IMR-90 (cell line): ENCODE measurements around the gene NCOA5. TPM values are rescaled to one million over a fixed set of nuclear protein-coding genes. Genes with fewer than 3 reads are reported as not detected.

Experiments
- ATAC-seq: fragments of 200-7000 bp; cut with Tn5 transposase; 2 replicates; pipeline ENCODE4 v1.9.1; 2020; ENCODE audit warnings: low read depth, mild to moderate bottlenecking, moderate library complexity
- BruUV-seq: library from RNA; stranded (reverse); fragments of 400-500 nt; replicated peaks from 2 replicates; lab custom pipeline; 2021; lab: Mats Ljungman, UMichigan
- CTCF ChIA-PET: fragments of 300-600 bp; formaldehyde crosslinking; extraction: SDS; loops from one replicate; lab custom pipeline; 2021; ENCODE audit warnings: antibody characterized with exemption; lab: Yijun Ruan, JAX
- POLR2A ChIA-PET: fragments of 300-600 bp; sonication (Branson Sonifier 250); formaldehyde crosslinking; loops from one replicate; lab custom pipeline; 2022; ENCODE audit warnings: antibody characterized with exemption; ENCODE audit not compliant: unreplicated experiment; lab: Charles Lee
- DNase-seq: peaks from one replicate; pipeline ENCODE4 v3.0.0; 2013
- H2AFZ ChIP-seq: replicated peaks from 2 replicates; pipeline ENCODE3; 2013; ENCODE audit warnings: low read length, mild to moderate bottlenecking; ENCODE audit not compliant: poor library complexity
- H2AK5ac ChIP-seq: 2 replicates; pipeline ENCODE4 v1.6.1; 2013; ENCODE audit warnings: low read depth, low read length, inconsistent platforms
- H2AK9ac ChIP-seq: replicated peaks from 2 replicates; pipeline ENCODE3; 2013; ENCODE audit warnings: mild to moderate bottlenecking, low read depth, low read length, moderate library complexity; ENCODE audit not compliant: poor library complexity
- H2BK120ac ChIP-seq: 2 replicates; pipeline ENCODE4 v1.6.1; 2013; ENCODE audit warnings: low read depth, low read length, inconsistent platforms
- H2BK15ac ChIP-seq: 3 replicates; pipeline ENCODE4 v1.6.1; 2013; ENCODE audit warnings: low read depth, low read length, inconsistent platforms
- H2BK20ac ChIP-seq: 2 replicates; pipeline ENCODE4 v1.6.1; 2013; ENCODE audit warnings: low read depth, mild to moderate bottlenecking, inconsistent platforms, low read length, moderate library complexity
- H2BK5ac ChIP-seq: 2 replicates; pipeline ENCODE4 v1.6.1; 2013; ENCODE audit warnings: mild to moderate bottlenecking, low read depth, low read length, inconsistent platforms; ENCODE audit not compliant: poor library complexity, severe bottlenecking
- H3K14ac ChIP-seq: replicated peaks from 2 replicates; pipeline ENCODE4 v1.6.1; 2013; ENCODE audit warnings: low read depth, low read length, inconsistent platforms
- H3K18ac ChIP-seq: 2 replicates; pipeline ENCODE4 v1.6.1; 2013; ENCODE audit warnings: low read depth, low read length, control low read depth
- H3K23ac ChIP-seq: 2 replicates; pipeline ENCODE4 v1.6.1; 2013; ENCODE audit warnings: low read depth, low read length, inconsistent platforms
- H3K27ac ChIP-seq: 2 replicates; pipeline ENCODE4 v1.5.1; 2013; ENCODE audit warnings: mild to moderate bottlenecking, control low read depth, low read length; ENCODE audit not compliant: insufficient read depth
- H3K27me3 ChIP-seq: 2 replicates; pipeline ENCODE4 v1.6.1; 2013; ENCODE audit warnings: low read length; ENCODE audit not compliant: control insufficient read depth, insufficient read depth
- H3K36me3 ChIP-seq: 2 replicates; pipeline ENCODE4 v1.6.1; 2013; ENCODE audit warnings: low read length, mixed read lengths; ENCODE audit not compliant: control insufficient read depth, insufficient read depth
- H3K4ac ChIP-seq: 2 replicates; pipeline ENCODE4 v1.6.1; 2013; ENCODE audit warnings: low read depth, low read length, inconsistent platforms
- H3K4me1 ChIP-seq: 2 replicates; pipeline ENCODE4 v1.6.1; 2013; ENCODE audit warnings: low read length, mixed read lengths; ENCODE audit not compliant: control insufficient read depth, insufficient read depth
- H3K4me2 ChIP-seq: 2 replicates; pipeline ENCODE4 v1.6.1; 2013; ENCODE audit warnings: low read depth, mild to moderate bottlenecking, control low read depth, low read length, moderate library complexity
- H3K4me3 ChIP-seq: 2 replicates; pipeline ENCODE4 v1.5.1; 2013; ENCODE audit warnings: low read depth, mild to moderate bottlenecking, control low read depth, low read length, moderate library complexity; ENCODE audit not compliant: insufficient read depth
- H3K56ac ChIP-seq: 2 replicates; pipeline ENCODE4 v1.6.1; 2013; ENCODE audit warnings: low read length, inconsistent platforms; ENCODE audit not compliant: insufficient read depth; ENCODE audit errors: extremely low read depth
- H3K79me1 ChIP-seq, 2 experiments: 2 replicates each; pipeline ENCODE4 v1.6.1; 2013; ENCODE audit warnings: low read length in 2 of 2, inconsistent platforms in 1 of 2, low read depth in 1 of 2
- H3K9ac ChIP-seq: 2 replicates; pipeline ENCODE4 v1.6.1; 2013; ENCODE audit warnings: low read depth, low read length, control low read depth
- H3K9me1 ChIP-seq: 2 replicates; pipeline ENCODE4 v1.6.1; 2013; ENCODE audit warnings: low read length, inconsistent platforms; ENCODE audit not compliant: insufficient read depth
- H3K9me3 ChIP-seq: 2 replicates; pipeline ENCODE4 v1.6.1; 2013; ENCODE audit warnings: low read length; ENCODE audit not compliant: control insufficient read depth, insufficient read depth
- H4K20me1 ChIP-seq: 2 replicates; pipeline ENCODE4 v1.6.1; 2013; ENCODE audit warnings: low read length, inconsistent platforms; ENCODE audit not compliant: insufficient read depth
- H4K5ac ChIP-seq: 2 replicates; pipeline ENCODE4 v1.6.1; 2013; ENCODE audit warnings: mild to moderate bottlenecking, low read depth, low read length, control low read depth
- H4K8ac ChIP-seq, 2 experiments: 2 replicates each; pipeline ENCODE4 v1.6.1; 2013; ENCODE audit warnings: low read depth in 2 of 2, low read length in 2 of 2, control low read depth in 1 of 2, inconsistent platforms in 1 of 2
- H4K91ac ChIP-seq: 2 replicates; pipeline ENCODE4 v1.6.1; 2013; ENCODE audit warnings: low read depth, low read length, inconsistent platforms; ENCODE audit not compliant: insufficient read depth
- BHLHE40 ChIP-seq: fragments of 150-350 bp; IDR thresholded peaks from 2 replicates; pipeline ENCODE4 v1.6.1; 2016; ENCODE audit warnings: mild to moderate bottlenecking, low read depth, low read length
- CHD1 ChIP-seq: IDR thresholded peaks from 2 replicates; pipeline ENCODE4 v1.6.1; 2012; ENCODE audit warnings: low read depth, low read length, improper control_type of control experiment
- CTCF ChIP-seq: conservative IDR thresholded peaks from 2 replicates; pipeline ENCODE4 v1.5.1; 2012; ENCODE audit warnings: mild to moderate bottlenecking, low read depth, low read length, improper control_type of control experiment
- FOS ChIP-seq: fragments of 150-350 bp; IDR thresholded peaks from 2 replicates; pipeline ENCODE4 v1.6.1; 2016; ENCODE audit warnings: low read depth, low read length
- MAFK ChIP-seq: IDR thresholded peaks from 2 replicates; pipeline ENCODE4 v1.6.1; 2012; ENCODE audit warnings: low read depth, low read length, improper control_type of control experiment
- MXI1 ChIP-seq: IDR thresholded peaks from 2 replicates; pipeline ENCODE4 v1.6.1; 2012; ENCODE audit warnings: low read depth, mild to moderate bottlenecking, low read length, moderate library complexity, borderline replicate concordance
- NFE2L2 ChIP-seq: fragments of 150-350 bp; IDR thresholded peaks from 2 replicates; pipeline ENCODE4 v1.6.1; 2016; ENCODE audit warnings: low read depth, mild to moderate bottlenecking, low read length
- POLR2A ChIP-seq: IDR thresholded peaks from 2 replicates; pipeline ENCODE4 v1.6.1; 2012; ENCODE audit warnings: mild to moderate bottlenecking, low read depth, low read length
- RAD21 ChIP-seq: IDR thresholded peaks from 2 replicates; pipeline ENCODE4 v1.6.1; 2012; ENCODE audit warnings: low read length, improper control_type of control experiment
- RFX5 ChIP-seq: IDR thresholded peaks from 2 replicates; pipeline ENCODE4 v1.8.0; 2012; ENCODE audit warnings: low read depth, mild to moderate bottlenecking, low read length, moderate library complexity
- USF2 ChIP-seq: fragments of 150-350 bp; IDR thresholded peaks from 2 replicates; pipeline ENCODE4 v1.6.1; 2017; ENCODE audit warnings: mild to moderate bottlenecking, antibody characterized with exemption, low read length, low read depth
- WGBS, 2 experiments: methylation state at CpG; one replicate each; pipeline versions ENCODE4 v1.1.5 to v1.1.7; 2013; ENCODE audit warnings: missing lambda C conversion rate in 2 of 2; ENCODE audit not compliant: insufficient read length in 1 of 2; ENCODE audit errors: extremely low coverage in 2 of 2; 5-methylcytosine and 5-hydroxymethylcytosine counted together
- dilution Hi-C: fragments of 300-500 bp; cut with HindIII; formaldehyde crosslinking; loops from one replicate; pipeline ENCODE4 v1.14.3; 2018; ENCODE audit warnings: low sequenced_read_pairs; ENCODE audit not compliant: unreplicated experiment
- in situ Hi-C: fragments of 300-500 bp; cut with MboI; formaldehyde crosslinking; loops from 3 replicates; pipeline ENCODE4 v1.14.3; 2019; ENCODE audit warnings: low sequenced_read_pairs, inconsistent platforms, mixed read lengths
- intact Hi-C: fragments of 100-400 bp; cut with micrococcal nuclease; formaldehyde crosslinking; loops from 2 replicates; pipeline ENCODE4 v1.10.0; 2022
- polyA plus RNA-seq, 3 experiments: library from polyadenylated mRNA; depleted of rRNA; stranded (reverse); fragments of >200 nt; gene quantifications; 2 replicates each; pipeline ENCODE4 v1.2.3, GENCODE V29; 2012; ENCODE audit warnings: low replicate concordance in 1 of 3
- total RNA-seq: library from RNA; depleted of rRNA; stranded (reverse); fragments of >200 nt; gene quantifications from 2 replicates; pipeline ENCODE4 v1.2.3, GENCODE V29; 2012
- TF ChIP-seq, protein P1 (sequence below): fragments of 150-350 bp; IDR thresholded peaks from 2 replicates; pipeline ENCODE4 v1.6.1; 2016; ENCODE audit warnings: low read depth, mild to moderate bottlenecking, low read length, moderate library complexity, borderline replicate concordance

Gene NCOA5
- total and polyA plus RNA-seq, 2 of the 4 experiments (the other 2 are of a cell fraction), result 17.4 to 20.6 TPM

GRCh38 chr20:46060975-46061374 is 28.8 kb downstream of the NCOA5 start:
- H2BK120ac ChIP-seq, result no peak overlapping the region
- H2AK5ac ChIP-seq, result no peak overlapping the region
- no peak overlapping the region for H2BK20ac ChIP-seq
- no peak for ATAC-seq
- no peak for TF ChIP-seq USF2
- no peak for TF ChIP-seq BHLHE40
- TF ChIP-seq POLR2A, result no peak
- no peak for TF ChIP-seq RFX5
- no peak for TF ChIP-seq MXI1
- TF ChIP-seq, protein P1, sequence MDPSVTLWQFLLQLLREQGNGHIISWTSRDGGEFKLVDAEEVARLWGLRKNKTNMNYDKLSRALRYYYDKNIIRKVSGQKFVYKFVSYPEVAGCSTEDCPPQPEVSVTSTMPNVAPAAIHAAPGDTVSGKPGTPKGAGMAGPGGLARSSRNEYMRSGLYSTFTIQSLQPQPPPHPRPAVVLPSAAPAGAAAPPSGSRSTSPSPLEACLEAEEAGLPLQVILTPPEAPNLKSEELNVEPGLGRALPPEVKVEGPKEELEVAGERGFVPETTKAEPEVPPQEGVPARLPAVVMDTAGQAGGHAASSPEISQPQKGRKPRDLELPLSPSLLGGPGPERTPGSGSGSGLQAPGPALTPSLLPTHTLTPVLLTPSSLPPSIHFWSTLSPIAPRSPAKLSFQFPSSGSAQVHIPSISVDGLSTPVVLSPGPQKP, result no peak
- no peak for TF ChIP-seq NFE2L2
- TF ChIP-seq FOS, result no peak
- TF ChIP-seq CHD1, result no peak
- no peak for TF ChIP-seq MAFK
- TF ChIP-seq RAD21, result no peak
- TF ChIP-seq CTCF, result no peak
- no peak overlapping the region for H3K4me2 ChIP-seq
- no peak overlapping the region for H4K5ac ChIP-seq
- H3K79me1 ChIP-seq, result peaks cover 0 to 5% of the 10 kb centered on the region in 2 experiments; a peak in 1 of 4 replicates
- no peak overlapping the region for H4K8ac ChIP-seq
- WGBS, 2 experiments, result 100% methylated on average over 1 of the region's 4 CpGs; no CpG with 5 or more reads in 1 of the 2 experiments
- BruUV-seq, result no TSS peak
- intact Hi-C loops, result no loop called here
- H3K9me3 ChIP-seq, result no peaks in the 10 kb centered on the region
- no peak overlapping the region for H3K4me3 ChIP-seq
- DNase-seq, result no peak
- H3K4me1 ChIP-seq, result no peaks in the 10 kb centered on the region; the same call in 1 of the 2 replicates
- no peak overlapping the region for H3K56ac ChIP-seq
- H2BK5ac ChIP-seq, result no peak overlapping the region
- H3K4ac ChIP-seq, result no peak overlapping the region
- in situ Hi-C loops, result no loop called here
- no peak overlapping the region for H3K14ac ChIP-seq
- peaks cover 41% of the 10 kb centered on the region for H3K36me3 ChIP-seq
- no peak overlapping the region for H3K23ac ChIP-seq
- H3K27me3 ChIP-seq, result peaks cover 8% of the 10 kb centered on the region; the same call in 1 of the 2 replicates
- H3K9me1 ChIP-seq, result peaks cover 3% of the 10 kb centered on the region; the same call in 1 of the 2 replicates
- ChIA-PET CTCF (interaction anchor here (0.7 kb wide), 1 partner anchor 273 kb away, joined by 3 read pairs; no protein-coding TSS in a partner anchor), POLR2A (no interaction called here)
- no peak overlapping the region for H2AK9ac ChIP-seq
- H3K27ac ChIP-seq, result no peak overlapping the region
- dilution Hi-C loops, result no loop called here
- H2BK15ac ChIP-seq, result no peak overlapping the region
- H3K18ac ChIP-seq, result no peak overlapping the region
- no peak overlapping the region for H3K9ac ChIP-seq
- H4K91ac ChIP-seq, result no peak overlapping the region
- no peak overlapping the region for H2AFZ ChIP-seq
- peaks cover 35% of the 10 kb centered on the region for H4K20me1 ChIP-seq
